ENCODE measurements around the gene AGO4. TPM values are rescaled to one million over a fixed set of nuclear protein-coding genes. Genes with fewer than 3 reads are reported as not detected.
"Not testable (repeated sequence)": the region's sequence is repeated elsewhere in the genome, so short reads cannot be mapped to it uniquely, and the experiment has no call there.

AGO4 gene
- total RNA-seq, 4 donors from 2014 or later: 25.0 to 45.5 (median 31.1) TPM

DNA sequence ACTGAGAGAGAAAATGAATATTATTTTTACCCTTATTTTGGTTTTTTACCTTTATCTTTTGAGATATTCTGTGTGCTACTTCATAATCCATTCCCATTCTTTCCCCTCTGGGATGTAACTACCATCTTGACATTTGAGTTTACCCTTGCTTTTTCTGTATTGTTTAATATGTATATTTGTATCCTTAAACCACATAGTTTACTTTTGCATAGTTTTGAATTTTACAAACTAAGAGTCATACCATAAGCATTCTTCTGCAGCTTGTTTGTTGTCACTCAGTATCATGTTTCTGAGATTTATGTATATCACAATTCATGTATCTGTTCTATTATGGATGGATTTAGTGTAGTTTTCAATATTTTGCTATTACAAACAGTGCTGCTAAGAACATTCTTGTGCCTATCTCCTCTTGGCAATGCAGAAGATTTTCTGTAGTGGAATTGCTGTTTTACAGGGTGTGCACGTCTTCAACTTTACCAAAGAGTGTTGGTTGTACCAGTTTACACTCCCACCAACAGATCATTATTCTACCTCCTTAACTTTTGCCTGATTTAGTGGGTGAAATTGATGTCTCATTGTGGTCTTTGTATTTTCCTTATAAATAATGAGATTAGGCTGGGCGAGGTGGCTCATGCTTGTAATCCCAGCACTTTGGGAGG lies 63.0 kb downstream of the AGO4 start:
- H3K9me3 ChIP-seq: no peaks in the 10 kb centered on the region
- no peaks in the 10 kb centered on the region for H3K4me1 ChIP-seq
- TF ChIP-seq POLR2AphosphoS5 (IDR thresholded peaks at IDR 0.05): no peak
- TF ChIP-seq, protein P1, sequence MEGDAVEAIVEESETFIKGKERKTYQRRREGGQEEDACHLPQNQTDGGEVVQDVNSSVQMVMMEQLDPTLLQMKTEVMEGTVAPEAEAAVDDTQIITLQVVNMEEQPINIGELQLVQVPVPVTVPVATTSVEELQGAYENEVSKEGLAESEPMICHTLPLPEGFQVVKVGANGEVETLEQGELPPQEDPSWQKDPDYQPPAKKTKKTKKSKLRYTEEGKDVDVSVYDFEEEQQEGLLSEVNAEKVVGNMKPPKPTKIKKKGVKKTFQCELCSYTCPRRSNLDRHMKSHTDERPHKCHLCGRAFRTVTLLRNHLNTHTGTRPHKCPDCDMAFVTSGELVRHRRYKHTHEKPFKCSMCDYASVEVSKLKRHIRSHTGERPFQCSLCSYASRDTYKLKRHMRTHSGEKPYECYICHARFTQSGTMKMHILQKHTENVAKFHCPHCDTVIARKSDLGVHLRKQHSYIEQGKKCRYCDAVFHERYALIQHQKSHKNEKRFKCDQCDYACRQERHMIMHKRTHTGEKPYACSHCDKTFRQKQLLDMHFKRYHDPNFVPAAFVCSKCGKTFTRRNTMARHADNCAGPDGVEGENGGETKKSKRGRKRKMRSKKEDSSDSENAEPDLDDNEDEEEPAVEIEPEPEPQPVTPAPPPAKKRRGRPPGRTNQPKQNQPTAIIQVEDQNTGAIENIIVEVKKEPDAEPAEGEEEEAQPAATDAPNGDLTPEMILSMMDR (IDR thresholded peaks at IDR 0.05): no peak
- TF ChIP-seq POLR2A (IDR thresholded peaks at IDR 0.05): no peak
- TF ChIP-seq EP300 (IDR thresholded peaks at IDR 0.05): no peak
- no peaks in the 10 kb centered on the region for H3K27me3 ChIP-seq
- ATAC-seq: no peak
- no peak overlapping the region for H3K4me3 ChIP-seq
- H3K36me3 ChIP-seq: no peaks in the 10 kb centered on the region
- WGBS, 2 donors (ENCODE audit: low coverage in 1 of 2): 75 to 91% methylated on average over 1 to 2 of the region's 2 CpGs
- no peak overlapping the region for H3K27ac ChIP-seq

DNA sequence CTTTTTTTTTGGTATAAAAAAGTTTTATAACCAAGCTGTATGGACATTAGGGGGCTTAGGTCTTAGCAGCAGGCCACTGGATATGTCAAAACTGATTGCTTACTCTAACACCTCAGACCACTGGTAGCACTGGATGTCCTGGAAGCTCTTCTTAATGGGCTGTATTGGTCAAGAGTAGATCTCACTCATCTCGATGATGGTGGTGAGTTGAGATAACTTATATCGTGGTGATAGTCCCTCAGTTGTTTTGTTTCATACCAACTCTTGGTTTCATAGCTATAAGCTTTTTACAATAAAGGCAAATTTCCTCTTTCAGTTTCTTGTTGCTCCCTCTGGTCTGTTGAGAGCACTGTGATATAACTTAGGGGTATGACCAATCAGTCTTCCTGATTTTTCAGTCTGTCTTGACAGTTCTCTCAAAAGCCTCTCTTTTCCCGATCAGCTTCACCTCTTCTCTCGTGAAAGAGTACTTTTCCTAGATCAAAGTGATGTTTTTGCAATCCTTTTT lies 65.5 kb downstream of the AGO4 start:
- Histone ChIP-seq H3K9me3 (no peaks in the 10 kb centered on the region), H3K4me1 (no peaks in the 10 kb centered on the region), H3K36me3 (no peaks in the 10 kb centered on the region), H3K4me3 (no peak overlapping the region), H3K27ac (no peak overlapping the region), H3K27me3 (no peaks in the 10 kb centered on the region)
- TF ChIP-seq EP300 (IDR thresholded peaks at IDR 0.05) (no peak), POLR2A (IDR thresholded peaks at IDR 0.05) (no peak), POLR2AphosphoS5 (IDR thresholded peaks at IDR 0.05) (no peak)
- TF ChIP-seq, protein P1 (IDR thresholded peaks at IDR 0.05): no peak
- no peak for ATAC-seq
- WGBS, 2 donors (ENCODE audit: low coverage in 1 of 2): 76 to 80% methylated on average over 4 of the region's 4 CpGs

DNA sequence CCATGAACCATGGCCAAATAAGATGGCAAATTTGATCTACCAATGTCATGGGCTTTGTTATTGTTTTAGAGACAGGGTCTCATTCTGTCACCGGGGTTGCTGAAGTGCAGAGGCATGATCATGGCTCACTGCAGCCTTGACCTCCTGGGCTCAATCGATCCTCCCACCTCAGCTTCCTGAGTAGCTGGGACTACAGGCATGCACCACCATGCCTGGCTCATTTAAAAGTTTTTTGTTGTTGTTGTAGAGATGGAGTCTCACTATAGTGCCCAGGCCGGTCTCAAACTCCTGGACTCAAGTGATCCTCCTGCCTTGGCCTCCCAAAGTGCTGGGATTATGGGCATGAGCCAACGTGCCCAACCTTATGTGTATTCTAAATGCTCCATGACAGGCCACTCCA lies 66.3 kb downstream of the AGO4 start:
- not testable (repeated sequence) for H3K27me3 ChIP-seq, H3K9me3 ChIP-seq, H3K36me3 ChIP-seq, H3K27ac ChIP-seq, H3K4me1 ChIP-seq, H3K4me3 ChIP-seq, ATAC-seq
- WGBS, 2 donors (ENCODE audit: low coverage in 1 of 2): 92 to 100% methylated on average over 2 to 3 of the region's 4 CpGs

DNA sequence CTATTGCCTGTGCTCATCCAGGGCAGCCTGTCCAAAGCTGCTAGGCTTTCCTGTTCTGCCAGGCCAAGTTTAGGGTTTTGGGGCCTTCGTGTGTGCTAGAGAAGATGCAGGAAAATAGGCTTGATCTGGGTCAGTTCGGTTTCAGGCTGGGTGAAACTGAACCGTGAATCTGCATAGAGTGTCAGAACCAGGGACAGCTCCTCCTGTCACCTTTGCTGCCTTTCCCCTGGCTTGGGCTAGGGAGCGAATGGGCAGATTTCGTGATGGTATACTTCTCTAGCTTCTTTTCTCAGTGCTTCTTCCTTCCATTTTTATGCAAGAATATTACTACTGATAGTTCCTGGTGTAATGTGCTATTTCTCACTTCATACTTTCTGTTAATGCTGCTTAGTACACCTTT lies 69.2 kb downstream of the AGO4 start:
- TF ChIP-seq POLR2AphosphoS5 (IDR thresholded peaks at IDR 0.05) (no peak), EP300 (IDR thresholded peaks at IDR 0.05) (no peak), POLR2A (IDR thresholded peaks at IDR 0.05) (no peak)
- TF ChIP-seq, protein P1 (IDR thresholded peaks at IDR 0.05): no peak
- no peak for ATAC-seq
- H3K9me3 ChIP-seq: no peaks in the 10 kb centered on the region
- H3K27me3 ChIP-seq: no peaks in the 10 kb centered on the region
- H3K27ac ChIP-seq: no peak overlapping the region
- H3K4me1 ChIP-seq: no peaks in the 10 kb centered on the region
- no peaks in the 10 kb centered on the region for H3K36me3 ChIP-seq
- no peak overlapping the region for H3K4me3 ChIP-seq
- 56 to 60% methylated on average over 2 to 4 of the region's 5 CpGs for WGBS, 2 donors (ENCODE audit: low coverage in 1 of 2)

DNA sequence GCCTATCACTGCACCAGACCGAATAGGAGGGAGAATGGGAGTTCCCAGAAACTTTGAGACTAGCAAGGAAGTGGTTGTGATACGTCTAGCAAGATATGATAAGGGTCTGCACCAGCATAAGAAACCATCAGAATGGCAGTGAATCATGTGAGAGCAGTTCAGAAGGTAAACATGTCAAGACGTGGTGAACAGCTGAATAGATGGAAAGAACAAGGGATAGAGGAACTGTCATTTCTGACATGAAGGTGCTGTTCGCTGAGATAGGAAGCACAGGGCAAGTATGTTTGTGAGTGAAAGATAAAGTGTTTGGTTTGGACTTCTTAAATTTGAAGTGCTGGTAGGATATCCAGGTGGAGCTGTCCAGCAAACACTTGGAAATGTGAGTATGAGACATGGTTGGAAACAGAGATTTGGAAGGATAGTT lies 74.0 kb downstream of the AGO4 start:
- no peaks in the 10 kb centered on the region for H3K27me3 ChIP-seq
- H3K4me1 ChIP-seq: peaks cover 0 to 40% (median 9%) of the 10 kb centered on the region in 3 donors
- WGBS, 2 donors (ENCODE audit: low coverage in 1 of 2): 38 to 58% methylated on average over 3 to 4 of the region's 4 CpGs
- no peaks in the 10 kb centered on the region for H3K9me3 ChIP-seq
- no peak for ATAC-seq
- no peaks in the 10 kb centered on the region for H3K36me3 ChIP-seq
- no peak overlapping the region for H3K4me3 ChIP-seq
- H3K27ac ChIP-seq: no peak overlapping the region
- TF ChIP-seq EP300 (IDR thresholded peaks at IDR 0.05) (no peak), POLR2A (IDR thresholded peaks at IDR 0.05) (no peak), POLR2AphosphoS5 (IDR thresholded peaks at IDR 0.05) (no peak)
- TF ChIP-seq, protein P1 (IDR thresholded peaks at IDR 0.05): no peak

Measured in gastroesophageal sphincter (tissue), 4 donors.